ENCODE results near the gene CD300LF. TPM values are rescaled to one million over a fixed set of nuclear protein-coding genes. Genes with fewer than 3 reads are reported as not detected.

CD300LF gene
- total and polyA plus RNA-seq, 10 of the 15 experiments (the other 5 are each of a cell fraction or from before 2014, with no cell fraction given): 0.15 TPM; not detected in 9

DNA sequence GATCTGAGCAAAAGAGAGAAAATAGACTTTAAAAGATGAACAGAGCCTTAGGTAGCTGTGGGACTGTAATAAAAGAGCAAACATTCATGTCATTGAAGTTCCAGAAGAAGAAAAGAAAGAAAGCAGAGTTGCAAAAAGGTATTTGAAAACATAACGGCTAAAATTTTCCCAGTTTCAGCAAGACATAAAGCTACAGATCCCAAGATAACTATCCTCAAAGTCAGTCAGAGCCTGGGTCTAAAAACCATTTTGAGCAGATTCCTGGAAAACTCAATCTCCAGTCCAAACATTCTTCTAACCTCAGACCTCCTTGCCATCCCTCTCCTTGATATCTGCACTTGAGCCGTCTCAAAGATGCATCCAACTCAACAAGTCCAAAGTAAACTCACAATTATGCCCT is 68.3 kb downstream of the CD300LF start:
- no peak overlapping the region for H2AFZ ChIP-seq (ENCODE audit: control insufficient read depth, low read depth, low read length)
- intact Hi-C loops (cut with micrococcal nuclease; ENCODE audit: unreplicated experiment): no loop called here
- ChIA-PET RAD21 (ENCODE audit: unreplicated experiment) (interaction anchor here (0.6 to 1.6 kb wide), 4 partner anchors 12 to 90 kb away, joined by 3 to 5 read pairs (median 4); partner anchors contain the start of gene CD300H), SMC1A (ENCODE audit: uncharacterized antibody, unreplicated experiment) (interaction anchor here (0.9 to 1.8 kb wide), 8 partner anchors 11 to 78 kb away, joined by 3 to 5 read pairs (median 3); no protein-coding TSS in a partner anchor), POLR2A (interaction anchor here (1.1 kb wide), 1 partner anchor 41 kb away, joined by 3 read pairs; no protein-coding TSS in a partner anchor), CTCF (interaction anchor here (0.6 to 1.9 kb wide), 10 partner anchors 11 to 285 kb away, joined by 3 to 6 read pairs (median 4); no protein-coding TSS in a partner anchor)
- H3K9ac ChIP-seq (ENCODE audit: control insufficient read depth, insufficient read depth, low read length): no peak overlapping the region
- in situ Hi-C loops (cut with MboI): no loop called here
- ATAC-seq: no peak
- 66% methylated on average over 2 of the region's 2 CpGs for WGBS (ENCODE audit: insufficient coverage, insufficient replicate concordance, low lambda C conversion rate, missing lambda C conversion rate)
- TF ChIP-seq POLR2AphosphoS5 (IDR thresholded peaks at IDR 0.05; ENCODE audit: low read length) (no peak), PAX8 (IDR thresholded peaks at IDR 0.05) (no peak), GATAD2B (conservative IDR thresholded peaks at IDR 0.05; ENCODE audit: low read depth) (no peak), ZSCAN29 (IDR thresholded peaks at IDR 0.05) (no peak), TBL1XR1 (IDR thresholded peaks at IDR 0.05; ENCODE audit: low read depth, low read length) (no peak), NKRF (conservative IDR thresholded peaks at IDR 0.05) (no peak), USF1 (IDR thresholded peaks at IDR 0.05; ENCODE audit: borderline replicate concordance, extremely low read length, insufficient read depth, low read depth, low read length) (no peak)
- TF ChIP-seq, protein P1, sequence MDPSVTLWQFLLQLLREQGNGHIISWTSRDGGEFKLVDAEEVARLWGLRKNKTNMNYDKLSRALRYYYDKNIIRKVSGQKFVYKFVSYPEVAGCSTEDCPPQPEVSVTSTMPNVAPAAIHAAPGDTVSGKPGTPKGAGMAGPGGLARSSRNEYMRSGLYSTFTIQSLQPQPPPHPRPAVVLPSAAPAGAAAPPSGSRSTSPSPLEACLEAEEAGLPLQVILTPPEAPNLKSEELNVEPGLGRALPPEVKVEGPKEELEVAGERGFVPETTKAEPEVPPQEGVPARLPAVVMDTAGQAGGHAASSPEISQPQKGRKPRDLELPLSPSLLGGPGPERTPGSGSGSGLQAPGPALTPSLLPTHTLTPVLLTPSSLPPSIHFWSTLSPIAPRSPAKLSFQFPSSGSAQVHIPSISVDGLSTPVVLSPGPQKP (IDR thresholded peaks at IDR 0.05; ENCODE audit: low read depth, low read length): no peak
- H3K27ac ChIP-seq (ENCODE audit: control insufficient read depth, insufficient read depth): no peak overlapping the region
- H3K36me3 ChIP-seq (ENCODE audit: control insufficient read depth in 2 of 2, insufficient read depth in 2 of 2, low read length in 1 of 2): no peaks in the 10 kb centered on the region
- BruUV-seq (replicated peaks): no TSS peak
- no peak for FAIRE-seq
- H3K4me3 ChIP-seq: no peak overlapping the region
- no peak for DNase-seq (ENCODE audit: low read depth, low spot score)
- no peaks in the 10 kb centered on the region; a peak in 2 of 4 replicates for H3K27me3 ChIP-seq (replicated peaks in 1 of 2; ENCODE audit: control insufficient read depth in 2 of 2, insufficient read depth in 2 of 2, low read length in 1 of 2)
- H4K20me1 ChIP-seq (ENCODE audit: control insufficient read depth, insufficient read depth): no peaks in the 10 kb centered on the region; the same call in 1 of the 2 replicates
- no peaks in the 10 kb centered on the region for H3K9me3 ChIP-seq (replicated peaks; ENCODE audit: control insufficient read depth, insufficient read depth, low read length)
- H3K4me1 ChIP-seq (ENCODE audit: control insufficient read depth, insufficient read depth, low read length): peaks cover 21% of the 10 kb centered on the region
- H3K4me2 ChIP-seq (ENCODE audit: control insufficient read depth, insufficient read depth): no peak overlapping the region
- no peaks in the 10 kb centered on the region for H3K79me2 ChIP-seq (ENCODE audit: control insufficient read depth, insufficient read depth, low read length)

Small RNA genes within 50 kb of the gene (microRNA-seq; reads per million reads assigned to microRNA genes)
- 73.0 reads per million, percentile 71 among the genes with 10 or more reads in this experiment for gene MIR3615

Other genes starting within 250 kb of the CD300LF start
Only the 7 nearest of the 15 such genes appear.
- gene CD300H, start 145.4 kb downstream of the CD300LF start, total RNA-seq (2014; rRNA removed): not detected in 2 replicates
- not detected in 2 replicates for gene CD300H, start 145.4 kb downstream of the CD300LF start, total RNA-seq (2014; rRNA removed; fragmentation: Illumina TruSeq; extraction: Trizol)
- not detected in 2 replicates for gene CD300H, start 145.4 kb downstream of the CD300LF start, total RNA-seq (2021)
- gene CD300H, start 145.4 kb downstream of the CD300LF start, polyA plus RNA-seq (2011; rRNA removed): not detected in 2 replicates
- not detected in 2 replicates for gene CD300H, start 145.4 kb downstream of the CD300LF start, polyA plus RNA-seq (2014; fragmentation: Illumina TruSeq; extraction: Trizol)
- gene CD300H, start 145.4 kb downstream of the CD300LF start, polyA plus RNA-seq (2014; fragmentation: Nextera tagmentation; extraction: Ambion mirVana): not detected
- not detected in 2 replicates for gene CD300H, start 145.4 kb downstream of the CD300LF start, polyA plus RNA-seq (2014; rRNA removed)
- gene CD300H, start 145.4 kb downstream of the CD300LF start, polyA plus RNA-seq (2016; fragmentation: Nextera tagmentation; extraction: Ambion mirVana): not detected
- gene CD300LD, start 120.6 kb downstream of the CD300LF start, total RNA-seq (2014; rRNA removed): not detected in 2 replicates
- not detected in 2 replicates for gene CD300LD, start 120.6 kb downstream of the CD300LF start, total RNA-seq (2014; rRNA removed; fragmentation: Illumina TruSeq; extraction: Trizol)
- gene CD300LD, start 120.6 kb downstream of the CD300LF start, total RNA-seq (2021): not detected in 2 replicates
- gene CD300LD, start 120.6 kb downstream of the CD300LF start, polyA plus RNA-seq (2011; rRNA removed): not detected in 2 replicates
- not detected in 2 replicates for gene CD300LD, start 120.6 kb downstream of the CD300LF start, polyA plus RNA-seq (2014; fragmentation: Illumina TruSeq; extraction: Trizol)
- not detected for gene CD300LD, start 120.6 kb downstream of the CD300LF start, polyA plus RNA-seq (2014; fragmentation: Nextera tagmentation; extraction: Ambion mirVana)
- not detected in 2 replicates for gene CD300LD, start 120.6 kb downstream of the CD300LF start, polyA plus RNA-seq (2014; rRNA removed)
- gene CD300LD, start 120.6 kb downstream of the CD300LF start, polyA plus RNA-seq (2016; fragmentation: Nextera tagmentation; extraction: Ambion mirVana): not detected
- not detected in 2 replicates for gene CD300E, start 89.2 kb downstream of the CD300LF start, total RNA-seq (2014; rRNA removed)
- gene CD300E, start 89.2 kb downstream of the CD300LF start, total RNA-seq (2014; rRNA removed; fragmentation: Illumina TruSeq; extraction: Trizol): not detected in 2 replicates
- not detected in 2 replicates for gene CD300E, start 89.2 kb downstream of the CD300LF start, total RNA-seq (2021)
- gene CD300E, start 89.2 kb downstream of the CD300LF start, polyA plus RNA-seq (2011; rRNA removed): not detected in 2 replicates
- gene CD300E, start 89.2 kb downstream of the CD300LF start, polyA plus RNA-seq (2014; fragmentation: Illumina TruSeq; extraction: Trizol): not detected in 2 replicates
- gene CD300E, start 89.2 kb downstream of the CD300LF start, polyA plus RNA-seq (2014; fragmentation: Nextera tagmentation; extraction: Ambion mirVana): not detected
- gene CD300E, start 89.2 kb downstream of the CD300LF start, polyA plus RNA-seq (2014; rRNA removed): not detected in 2 replicates
- gene CD300E, start 89.2 kb downstream of the CD300LF start, polyA plus RNA-seq (2016; fragmentation: Nextera tagmentation; extraction: Ambion mirVana): not detected
- 1.1 and 1.5 TPM in 2 replicates for gene RAB37, start 24.3 kb upstream of the CD300LF start, total RNA-seq (2014; rRNA removed)
- 1.7 and 2.0 TPM in 2 replicates for gene RAB37, start 24.3 kb upstream of the CD300LF start, total RNA-seq (2014; rRNA removed; fragmentation: Illumina TruSeq; extraction: Trizol)
- gene RAB37, start 24.3 kb upstream of the CD300LF start, total RNA-seq (2021): 2.3 and 2.7 TPM in 2 replicates
- 4.5 and 5.6 TPM in 2 replicates for gene RAB37, start 24.3 kb upstream of the CD300LF start, polyA plus RNA-seq (2011; rRNA removed)
- gene RAB37, start 24.3 kb upstream of the CD300LF start, polyA plus RNA-seq (2014; fragmentation: Illumina TruSeq; extraction: Trizol): 1.9 and 3.1 TPM in 2 replicates
- under 1 TPM; 0.48 to 0.97 TPM for gene RAB37, start 24.3 kb upstream of the CD300LF start, polyA plus RNA-seq (2014; fragmentation: Nextera tagmentation; extraction: Ambion mirVana)
- 3.6 and 5.6 TPM in 2 replicates for gene RAB37, start 24.3 kb upstream of the CD300LF start, polyA plus RNA-seq (2014; rRNA removed)
- 1 to 10 TPM; 1.6 to 1.7 TPM for gene RAB37, start 24.3 kb upstream of the CD300LF start, polyA plus RNA-seq (2016; fragmentation: Nextera tagmentation; extraction: Ambion mirVana)
- 24.7 and 27.4 TPM in 2 replicates for gene NHERF1, start 35.7 kb upstream of the CD300LF start, total RNA-seq (2014; rRNA removed)
- 21.5 and 23.5 TPM in 2 replicates for gene NHERF1, start 35.7 kb upstream of the CD300LF start, total RNA-seq (2014; rRNA removed; fragmentation: Illumina TruSeq; extraction: Trizol)
- gene NHERF1, start 35.7 kb upstream of the CD300LF start, total RNA-seq (2021): 52.9 and 53.2 TPM in 2 replicates
- 35.4 and 61.6 TPM in 2 replicates for gene NHERF1, start 35.7 kb upstream of the CD300LF start, polyA plus RNA-seq (2011; rRNA removed)
- gene NHERF1, start 35.7 kb upstream of the CD300LF start, polyA plus RNA-seq (2014; fragmentation: Illumina TruSeq; extraction: Trizol): 21.5 and 39.2 TPM in 2 replicates
- 10 to 100 TPM; 13.4 to 14.3 TPM for gene NHERF1, start 35.7 kb upstream of the CD300LF start, polyA plus RNA-seq (2014; fragmentation: Nextera tagmentation; extraction: Ambion mirVana)
- 38.8 and 41.3 TPM in 2 replicates for gene NHERF1, start 35.7 kb upstream of the CD300LF start, polyA plus RNA-seq (2014; rRNA removed)
- 10 to 100 TPM; 57.3 to 61.2 TPM for gene NHERF1, start 35.7 kb upstream of the CD300LF start, polyA plus RNA-seq (2016; fragmentation: Nextera tagmentation; extraction: Ambion mirVana)
- 16.3 and 16.7 TPM in 2 replicates for gene NAT9, start 63.4 kb upstream of the CD300LF start, total RNA-seq (2014; rRNA removed)
- 27.5 and 28.0 TPM in 2 replicates for gene NAT9, start 63.4 kb upstream of the CD300LF start, total RNA-seq (2014; rRNA removed; fragmentation: Illumina TruSeq; extraction: Trizol)
- gene NAT9, start 63.4 kb upstream of the CD300LF start, total RNA-seq (2021): 44.8 and 45.3 TPM in 2 replicates
- gene NAT9, start 63.4 kb upstream of the CD300LF start, polyA plus RNA-seq (2011; rRNA removed): 23.2 and 26.7 TPM in 2 replicates
- 17.9 and 26.4 TPM in 2 replicates for gene NAT9, start 63.4 kb upstream of the CD300LF start, polyA plus RNA-seq (2014; fragmentation: Illumina TruSeq; extraction: Trizol)
- 1 to 10 TPM; 3.5 to 4.5 TPM for gene NAT9, start 63.4 kb upstream of the CD300LF start, polyA plus RNA-seq (2014; fragmentation: Nextera tagmentation; extraction: Ambion mirVana)
- gene NAT9, start 63.4 kb upstream of the CD300LF start, polyA plus RNA-seq (2014; rRNA removed): 43.2 and 46.4 TPM in 2 replicates
- gene NAT9, start 63.4 kb upstream of the CD300LF start, polyA plus RNA-seq (2016; fragmentation: Nextera tagmentation; extraction: Ambion mirVana): 10 to 100 TPM; 33.9 to 36.4 TPM
- 0.11 TPM in 1 of 2 replicates, not detected in the other for gene GRIN2C, start 147.0 kb upstream of the CD300LF start, total RNA-seq (2014; rRNA removed)
- under 0.01 and 0.04 TPM in 2 replicates for gene GRIN2C, start 147.0 kb upstream of the CD300LF start, total RNA-seq (2014; rRNA removed; fragmentation: Illumina TruSeq; extraction: Trizol)
- gene GRIN2C, start 147.0 kb upstream of the CD300LF start, total RNA-seq (2021): 0.13 TPM in 2 replicates
- gene GRIN2C, start 147.0 kb upstream of the CD300LF start, polyA plus RNA-seq (2011; rRNA removed): 0.01 and 0.04 TPM in 2 replicates
- gene GRIN2C, start 147.0 kb upstream of the CD300LF start, polyA plus RNA-seq (2014; fragmentation: Illumina TruSeq; extraction: Trizol): 0.01 TPM in 1 of 2 replicates, not detected in the other
- not detected for gene GRIN2C, start 147.0 kb upstream of the CD300LF start, polyA plus RNA-seq (2014; fragmentation: Nextera tagmentation; extraction: Ambion mirVana)
- gene GRIN2C, start 147.0 kb upstream of the CD300LF start, polyA plus RNA-seq (2014; rRNA removed): 0.12 and 0.16 TPM in 2 replicates
- under 1 TPM; 0.10 to 0.20 TPM for gene GRIN2C, start 147.0 kb upstream of the CD300LF start, polyA plus RNA-seq (2016; fragmentation: Nextera tagmentation; extraction: Ambion mirVana)